PC-3 (cell line): Measurements from ENCODE around the gene EPHA2.

Experiments used
- EZH2 ChIP-seq: fragments of 300-600 bp; sonication (generic); IDR thresholded peaks from one replicate; pipeline ENCODE4 v1.6.1; 2017; ENCODE audit warnings: antibody characterized with exemption, mild to moderate bottlenecking, low read length; ENCODE audit not compliant: unreplicated experiment
- EZH2phosphoT487 ChIP-seq: fragments of 300-600 bp; sonication (generic); IDR thresholded peaks from 2 replicates; pipeline ENCODE4 v1.6.1; 2018; ENCODE audit warnings: mild to moderate bottlenecking, antibody characterized with exemption, low read length, borderline replicate concordance
- TF ChIP-seq, protein P1 (sequence below): fragments of 300-600 bp; sonication (generic); conservative IDR thresholded peaks from 2 replicates; pipeline ENCODE4 v1.5.1; 2017; ENCODE audit warnings: antibody characterized with exemption, low read depth, mild to moderate bottlenecking, low read length

DNA sequence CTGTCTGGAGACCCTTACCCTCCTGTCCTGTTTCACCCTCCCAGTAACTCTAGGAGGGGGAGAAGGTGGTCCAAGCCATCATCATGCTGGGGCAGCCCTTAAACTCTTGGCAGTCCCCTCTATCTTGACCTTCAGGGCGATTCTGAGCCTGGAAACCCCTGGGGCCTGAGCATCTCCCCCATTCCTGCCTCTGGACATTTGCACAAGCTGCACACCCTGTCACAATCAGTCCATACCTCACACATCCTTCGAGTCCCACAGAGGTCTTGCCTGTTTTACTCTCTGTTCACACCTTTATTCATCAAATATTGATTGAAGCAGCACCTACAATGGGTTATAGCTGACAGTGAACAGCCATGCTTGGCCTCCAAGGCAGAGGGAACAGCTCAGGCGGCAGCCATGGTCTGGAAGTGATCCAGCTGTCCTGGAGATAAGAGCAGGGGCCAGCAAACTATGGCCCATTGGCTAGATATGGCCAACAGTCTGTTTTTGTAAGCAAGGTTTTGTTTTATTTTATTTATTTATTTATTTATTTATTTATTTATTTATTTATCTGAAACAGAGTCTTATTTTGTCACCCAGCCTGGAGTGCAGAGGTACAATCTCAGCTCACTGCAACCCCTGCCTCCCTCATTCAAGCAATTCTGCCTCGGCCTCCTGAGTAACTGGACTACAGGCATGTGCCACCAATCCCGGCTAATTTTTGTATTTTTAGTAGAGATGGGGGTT is 75.3 kb downstream of the EPHA2 start:
- TF ChIP-seq, protein P1, sequence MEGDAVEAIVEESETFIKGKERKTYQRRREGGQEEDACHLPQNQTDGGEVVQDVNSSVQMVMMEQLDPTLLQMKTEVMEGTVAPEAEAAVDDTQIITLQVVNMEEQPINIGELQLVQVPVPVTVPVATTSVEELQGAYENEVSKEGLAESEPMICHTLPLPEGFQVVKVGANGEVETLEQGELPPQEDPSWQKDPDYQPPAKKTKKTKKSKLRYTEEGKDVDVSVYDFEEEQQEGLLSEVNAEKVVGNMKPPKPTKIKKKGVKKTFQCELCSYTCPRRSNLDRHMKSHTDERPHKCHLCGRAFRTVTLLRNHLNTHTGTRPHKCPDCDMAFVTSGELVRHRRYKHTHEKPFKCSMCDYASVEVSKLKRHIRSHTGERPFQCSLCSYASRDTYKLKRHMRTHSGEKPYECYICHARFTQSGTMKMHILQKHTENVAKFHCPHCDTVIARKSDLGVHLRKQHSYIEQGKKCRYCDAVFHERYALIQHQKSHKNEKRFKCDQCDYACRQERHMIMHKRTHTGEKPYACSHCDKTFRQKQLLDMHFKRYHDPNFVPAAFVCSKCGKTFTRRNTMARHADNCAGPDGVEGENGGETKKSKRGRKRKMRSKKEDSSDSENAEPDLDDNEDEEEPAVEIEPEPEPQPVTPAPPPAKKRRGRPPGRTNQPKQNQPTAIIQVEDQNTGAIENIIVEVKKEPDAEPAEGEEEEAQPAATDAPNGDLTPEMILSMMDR = no peak
- no peak for TF ChIP-seq EZH2
- TF ChIP-seq EZH2phosphoT487 = no peak
